Transverse colon (tissue), 4 donors: ENCODE results near the gene IGFL3.

Experiments used
- CTCF ChIP-seq, 5 experiments: fragments of 200-600 bp in 3 of 5; fragments of 450-650 bp in 2 of 5; sonication (generic) in 3 of 5; IDR thresholded peaks; 1 replicate in 2 of 5; 2 replicates in 3 of 5; pipeline ENCODE4 v1.5.1; 2016 to 2017; ENCODE audit warnings: antibody characterized with exemption in 5 of 5, inconsistent platforms in 3 of 5, mild to moderate bottlenecking in 2 of 5, moderate library complexity in 1 of 5
- POLR2AphosphoS5 ChIP-seq, 3 donors: sonication (generic); formaldehyde crosslinking; IDR thresholded peaks; one replicate each; pipeline ENCODE4 v1.6.1; 2016; ENCODE audit warnings: antibody characterized with exemption in 3 of 3

GRCh38 chr19:46147791-46148288, 23.4 kb upstream of the IGFL3 start, which contains the start of gene IGFL2:
- TF ChIP-seq CTCF (IDR thresholded peaks at IDR 0.05) = no peak
- no peak for TF ChIP-seq POLR2AphosphoS5 (IDR thresholded peaks at IDR 0.05)
